Body of pancreas (tissue), 4 donors: ENCODE results near the gene CHN1. TPM values are rescaled to one million over a fixed set of nuclear protein-coding genes. Genes with fewer than 3 reads are reported as not detected.
A peak's percentile ranks its signal among the peaks of the same experiment; 100 is the strongest.

ENCODE experiments used
- ATAC-seq: fragments of 150-250 bp; one replicate; pipeline ENCODE4 v1.9.1; 2016
- DNase-seq, 4 donors: peaks; one replicate each; pipeline ENCODE4 v3.0.0-alpha.2; 2019
- H3K27ac ChIP-seq, 4 donors: fragments of 200-600 bp; sonication (generic); 1 replicate in 3 of 4; 2 replicates in 1 of 4; pipeline versions ENCODE4 v1.5.1 to v1.6.1; 2016 to 2019; ENCODE audit warnings: mild to moderate bottlenecking in 1 of 4, mixed read lengths in 1 of 4, moderate library complexity in 1 of 4
- H3K27me3 ChIP-seq, 2 donors: fragments of 200-600 bp; sonication (generic); one replicate each; pipeline ENCODE4 v1.6.0; 2016; ENCODE audit warnings: mild to moderate bottlenecking in 1 of 2
- H3K36me3 ChIP-seq, 2 donors: fragments of 200-600 bp; sonication (generic); replicated peaks in 1 of 2; 2 replicates each; pipeline ENCODE4 v1.5.1; 2016; ENCODE audit warnings: low read depth in 2 of 2; ENCODE audit not compliant: insufficient read depth in 1 of 2
- H3K4me1 ChIP-seq: fragments of 200-600 bp; sonication (generic); one replicate; pipeline ENCODE4 v1.6.0; 2016
- H3K4me3 ChIP-seq, 2 donors: fragments of 200-600 bp; sonication (generic); 1 replicate in 1 of 2; 2 replicates in 1 of 2; pipeline ENCODE4 v1.5.1; 2016 to 2019
- H3K9me3 ChIP-seq, 3 donors: fragments of 200-600 bp; sonication (generic); 1 replicate in 2 of 3; 2 replicates in 1 of 3; pipeline ENCODE4 v1.5.1; 2016
- CTCF ChIP-seq, 7 experiments: fragments of 450-650 bp in 4 of 7; fragments of 200-600 bp in 3 of 7; sonication (generic) in 3 of 7; IDR thresholded peaks; one replicate each; pipeline ENCODE4 v1.5.1; 2016 to 2019; ENCODE audit warnings: antibody characterized with exemption in 7 of 7
- POLR2A ChIP-seq, 3 donors: fragments of 450-650 bp; IDR thresholded peaks; one replicate each; pipeline ENCODE4 v1.6.1; 2016; ENCODE audit warnings: antibody characterized with exemption in 3 of 3, mild to moderate bottlenecking in 2 of 3
- WGBS, 2 donors: methylation state at CpG; one replicate each; pipeline ENCODE4 v1.1.5; 2017; 5-methylcytosine and 5-hydroxymethylcytosine counted together
- intact Hi-C: fragments of 100-400 bp; cut with DNase I; formaldehyde crosslinking; loops from one replicate; pipeline ENCODE4 v1.15.1; 2023
- total RNA-seq, 2 donors: library from RNA; depleted of rRNA; stranded (reverse); fragments of >200 nt; gene quantifications; one replicate each; pipeline ENCODE4 v1.1.0, GENCODE V29; 2016

CHN1 gene
- total RNA-seq, 2 donors from 2014 or later: 2.9 to 11.9 TPM

DNA sequence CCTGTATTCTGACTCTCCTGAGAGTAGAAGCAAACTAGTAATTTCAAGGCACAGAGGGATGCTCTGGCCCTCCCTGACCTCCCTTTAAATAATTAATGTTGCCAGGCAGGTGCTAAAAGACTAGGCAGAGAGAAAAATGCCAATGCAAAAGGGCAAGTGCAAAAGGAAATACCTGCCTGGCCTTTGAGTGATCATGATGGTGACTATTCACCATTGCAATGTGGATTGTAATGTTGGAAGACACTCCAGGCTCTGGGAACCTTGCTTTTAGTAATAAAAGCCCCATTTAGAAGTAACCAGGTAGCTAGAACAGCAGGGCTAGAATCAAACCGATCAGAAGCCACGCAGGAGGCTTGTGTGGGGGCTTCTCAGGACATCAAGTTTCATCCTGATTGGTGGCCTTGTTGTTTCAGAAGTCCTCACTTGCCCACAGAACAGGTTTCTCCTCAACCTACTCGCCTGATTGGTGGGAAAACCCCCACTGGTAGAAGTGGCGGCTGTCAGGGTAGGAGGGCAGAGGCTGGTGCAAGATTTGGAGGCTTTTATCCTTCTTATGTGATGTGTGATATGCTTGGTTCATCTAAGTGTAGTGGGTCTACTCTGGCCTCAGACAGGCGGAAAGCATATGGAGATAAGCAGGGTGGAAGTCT, 224.9 kb downstream of the CHN1 start:
- TF ChIP-seq POLR2A (IDR thresholded peaks at IDR 0.05) (no peak), CTCF (IDR thresholded peaks at IDR 0.05) (no peak)
- Histone ChIP-seq H3K36me3 (no peaks in the 10 kb centered on the region), H3K4me1 (no peaks in the 10 kb centered on the region), H3K27ac (no peak overlapping the region), H3K27me3 (no peaks in the 10 kb centered on the region), H3K9me3 (no peaks in the 10 kb centered on the region), H3K4me3 (no peak overlapping the region)
- WGBS, 2 donors: 80 to 87% methylated on average over 5 of the region's 5 CpGs
- DNase-seq: no peak
- ATAC-seq: no peak
- intact Hi-C loops: no loop called here

DNA sequence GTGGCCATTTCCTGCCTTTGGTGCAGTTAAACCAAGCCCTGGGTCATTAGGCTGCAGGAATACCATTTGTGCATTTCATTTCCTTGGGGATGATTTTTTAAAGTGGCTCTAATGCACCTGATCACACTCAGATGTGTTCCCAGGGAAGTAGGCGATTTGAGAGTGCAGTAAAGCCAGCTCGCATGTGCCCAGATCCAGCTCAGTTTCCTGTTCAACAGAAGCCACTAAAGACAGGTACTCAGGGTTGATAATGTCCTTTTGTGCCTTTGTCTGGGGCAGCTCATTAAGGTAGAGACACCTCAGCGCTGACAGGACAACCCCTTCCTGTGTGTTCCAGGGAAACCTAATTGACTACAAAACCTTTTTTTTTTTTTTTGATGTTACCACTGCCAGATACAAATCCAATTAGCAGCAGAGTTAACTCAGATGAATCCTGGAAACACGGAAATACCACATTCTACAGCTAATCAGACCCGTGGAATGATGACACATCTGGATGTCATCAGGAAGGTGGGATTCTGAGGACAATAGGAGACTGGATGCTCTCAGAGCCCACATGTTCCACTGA, 225.7 kb downstream of the CHN1 start:
- intact Hi-C loops: no loop called here
- 71% methylated on average over 5 of the region's 5 CpGs for WGBS, 2 donors
- no peak for TF ChIP-seq CTCF (IDR thresholded peaks at IDR 0.05)
- TF ChIP-seq POLR2A (IDR thresholded peaks at IDR 0.05): no peak

DNA sequence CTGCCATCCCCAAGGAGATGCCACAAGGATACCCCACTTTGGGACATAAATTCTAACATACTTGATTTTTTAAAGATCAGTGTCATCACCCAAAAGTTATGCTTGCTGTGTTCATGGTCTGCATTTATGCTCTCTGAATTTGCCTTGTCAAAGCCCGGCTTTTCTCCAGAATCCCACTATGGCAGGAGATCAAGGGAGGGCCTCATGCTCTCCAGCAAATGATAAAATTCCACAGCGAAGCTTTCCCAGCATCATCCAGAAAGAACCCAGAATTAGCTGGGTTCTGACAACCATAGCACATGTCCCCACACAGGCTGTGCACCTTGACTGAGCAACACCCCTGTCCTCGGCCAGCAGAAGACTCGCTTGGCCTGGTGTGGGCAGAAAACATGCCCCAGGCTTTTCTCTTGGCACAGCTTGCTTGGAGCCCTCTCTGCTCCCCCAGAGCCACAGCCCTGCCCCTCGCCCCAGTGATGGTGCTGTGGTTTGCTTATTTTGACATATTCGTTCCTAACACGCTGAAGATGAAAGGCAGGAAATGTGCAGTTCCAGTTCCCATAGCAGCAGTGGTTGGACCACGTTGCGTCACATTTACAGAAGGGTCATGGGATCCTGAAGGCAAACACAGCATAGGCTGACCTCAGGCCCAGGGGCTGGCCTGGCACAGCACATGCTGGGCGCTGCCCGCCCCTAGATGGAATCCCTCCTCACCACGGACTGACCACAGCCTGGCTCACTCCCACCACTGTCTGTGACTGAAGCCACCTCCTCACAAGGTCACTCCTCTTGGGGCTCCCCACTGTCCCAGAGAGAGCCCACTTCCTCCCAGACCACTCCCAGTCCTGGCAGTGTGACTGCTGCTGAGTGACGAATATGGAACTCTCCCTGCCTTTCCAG, 226.8 kb downstream of the CHN1 start:
- Histone ChIP-seq H3K36me3 (no peaks in the 10 kb centered on the region), H3K4me3 (no peak overlapping the region), H3K27me3 (no peaks in the 10 kb centered on the region), H3K9me3 (no peaks in the 10 kb centered on the region), H3K27ac (no peak overlapping the region), H3K4me1 (no peaks in the 10 kb centered on the region)
- ATAC-seq (peak; percentile 58), DNase-seq (peak in 3 of 4 donors; percentile 18 to 57 (median 19))
- WGBS, 2 donors: 56 to 67% methylated on average over 11 to 13 of the region's 13 CpGs
- TF ChIP-seq CTCF (IDR thresholded peaks at IDR 0.05) (no peak), POLR2A (IDR thresholded peaks at IDR 0.05) (no peak)
- intact Hi-C loops: no loop called here

More for the DNA sequence above, 225.7 kb downstream of the CHN1 start:
- Histone ChIP-seq H3K4me3 (no peak overlapping the region), H3K36me3 (no peaks in the 10 kb centered on the region), H3K9me3 (no peaks in the 10 kb centered on the region), H3K27ac (peak overlapping the region in 1 of 4 donors; percentile 3), H3K4me1 (no peaks in the 10 kb centered on the region), H3K27me3 (no peaks in the 10 kb centered on the region)
- no peak for DNase-seq
- ATAC-seq: no peak

DNA sequence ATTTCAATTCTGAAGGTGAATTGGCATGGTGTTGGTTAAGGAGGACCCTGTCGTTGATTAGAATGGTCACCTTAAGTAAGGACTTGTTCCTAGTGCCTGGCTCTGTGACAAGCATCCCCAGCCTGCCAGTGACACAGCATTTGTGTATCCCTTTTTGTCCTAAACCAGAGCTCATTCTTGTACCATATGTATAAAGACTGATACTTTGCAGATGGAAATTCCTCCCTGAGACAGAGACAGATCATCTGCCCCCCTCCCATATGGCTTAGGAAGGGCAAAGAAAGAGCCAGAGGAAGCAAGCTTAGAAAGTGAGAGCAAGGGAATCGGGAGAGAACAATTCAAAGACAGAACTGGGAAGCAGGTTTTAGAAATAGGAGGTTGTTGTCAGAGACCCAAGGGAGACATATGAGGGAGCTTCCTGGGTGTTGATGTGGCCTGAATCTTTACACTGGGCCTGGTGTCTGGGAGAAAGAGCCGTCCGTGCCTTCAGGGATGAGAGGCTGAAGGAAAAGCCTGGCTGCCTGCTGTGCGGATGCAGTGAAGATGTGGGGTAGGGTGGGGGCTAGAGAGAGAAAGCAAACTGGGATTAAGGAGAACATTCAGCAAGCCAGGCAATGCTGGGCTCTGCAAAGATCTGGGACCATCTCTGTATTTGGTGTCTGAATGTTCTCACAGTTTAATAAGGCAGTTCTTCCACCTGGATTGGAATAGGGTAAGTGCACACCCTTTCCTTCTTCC, 227.7 kb downstream of the CHN1 start:
- intact Hi-C loops: no loop called here
- no peak for DNase-seq

More for the DNA sequence above, 227.7 kb downstream of the CHN1 start:
- no peaks in the 10 kb centered on the region for H3K9me3 ChIP-seq
- no peaks in the 10 kb centered on the region for H3K4me1 ChIP-seq
- no peak overlapping the region for H3K4me3 ChIP-seq
- H3K27me3 ChIP-seq: no peaks in the 10 kb centered on the region
- H3K36me3 ChIP-seq: no peaks in the 10 kb centered on the region
- 75 to 89% methylated on average over 5 of the region's 5 CpGs for WGBS, 2 donors
- no peak for TF ChIP-seq CTCF (IDR thresholded peaks at IDR 0.05)
- TF ChIP-seq POLR2A (IDR thresholded peaks at IDR 0.05): no peak
- no peak for ATAC-seq
- H3K27ac ChIP-seq: no peak overlapping the region
